NCI-H2196 treated with DMSO at 0.1 percent for 48 hours (cell line): ENCODE data around the gene MATN1.
"Not testable (repeated sequence)": the region's sequence is repeated elsewhere in the genome, so short reads cannot be mapped to it uniquely, and the experiment has no call there.

Experiments
- DNase-seq: peaks from one replicate; lab custom pipeline; 2025; ENCODE audit not compliant: unreplicated experiment; lab: John Stamatoyannopoulos, UW

The MATN1 gene

DNA sequence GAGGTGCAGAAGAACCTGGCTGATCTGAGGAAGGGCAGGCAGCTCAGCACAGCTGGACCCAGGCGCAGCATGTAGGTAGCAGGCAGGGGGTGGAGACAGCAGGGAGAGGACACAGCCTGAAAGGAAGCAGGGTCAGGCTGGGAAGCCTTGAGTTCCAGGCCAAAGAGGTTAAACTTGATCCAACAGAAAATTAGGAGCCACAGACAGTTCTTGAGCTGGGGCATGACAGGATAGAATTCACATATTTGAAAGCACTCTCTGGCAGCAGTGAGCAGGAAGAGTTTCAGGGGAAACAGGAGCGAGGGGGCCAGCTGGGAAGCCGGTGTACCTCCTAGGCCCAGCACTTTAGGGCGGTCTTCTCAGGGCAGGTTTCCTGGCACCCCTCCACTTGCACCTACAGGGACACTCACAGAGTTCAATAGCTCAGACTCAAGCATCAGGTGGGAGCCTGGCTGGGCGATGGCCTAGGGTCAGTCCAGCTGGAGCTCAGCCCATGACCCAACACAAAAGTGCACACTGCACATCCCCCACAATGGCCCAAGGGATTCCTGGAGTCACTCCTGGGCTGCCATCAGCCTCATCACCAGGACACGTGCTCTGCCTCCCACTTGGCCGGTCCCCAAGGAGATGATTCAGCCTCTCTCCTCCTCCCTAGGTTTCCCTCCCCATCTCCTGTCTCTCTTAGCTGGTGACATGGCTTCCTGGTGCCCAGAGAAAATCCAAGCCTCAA lies 22.7 kb downstream of the MATN1 start:
- DNase-seq = no peak

DNA sequence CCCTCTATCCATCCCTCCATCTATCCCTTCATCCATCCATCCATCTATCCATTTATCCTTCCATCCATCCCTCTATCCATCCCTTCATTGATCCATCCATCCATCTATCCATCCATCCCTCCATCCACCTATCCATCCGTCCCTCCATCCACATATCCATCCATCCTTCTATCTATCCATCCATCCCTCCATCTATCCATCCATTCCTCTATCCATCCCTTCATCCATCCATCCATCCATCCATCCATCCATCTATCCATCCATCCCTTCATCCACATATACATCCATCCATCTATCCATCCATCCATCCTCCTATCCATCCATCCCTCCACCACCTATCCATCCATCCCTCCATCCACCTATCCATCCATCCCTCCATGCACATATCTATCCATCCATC lies 23.6 kb downstream of the MATN1 start:
- no peak for DNase-seq

DNA sequence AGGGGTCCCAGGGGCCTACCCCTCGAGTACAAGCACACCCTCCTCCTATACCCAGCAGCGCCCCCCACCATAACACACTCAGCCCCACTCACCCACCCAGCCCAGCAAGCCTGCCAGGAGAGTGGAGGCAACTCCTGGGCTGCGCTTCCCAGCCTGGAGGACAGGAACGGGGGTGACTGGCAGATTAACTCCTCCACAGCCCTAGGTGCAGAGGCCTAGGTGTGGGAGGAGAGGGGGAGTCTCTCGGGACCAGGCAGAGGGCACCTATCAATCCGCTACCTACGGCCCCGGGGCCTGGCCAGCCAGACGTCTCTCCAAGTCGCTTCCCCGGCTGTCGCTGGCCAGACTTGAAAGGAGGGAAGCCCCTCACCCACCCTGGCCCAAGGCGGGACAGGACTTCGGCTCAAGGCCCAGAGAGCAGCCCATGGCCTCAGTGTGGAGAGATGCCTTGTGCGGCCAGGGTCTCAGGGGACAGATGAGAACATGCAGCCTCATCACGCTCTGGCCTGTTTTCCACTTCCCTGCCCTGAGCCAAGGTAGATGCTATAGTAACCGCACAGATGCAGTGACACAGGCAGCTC lies 24.9 kb downstream of the MATN1 start:
- DNase-seq = no peak

GRCh38 chr1:30697571-30698376 lies 25.6 kb downstream of the MATN1 start:
- no peak for DNase-seq

- DNase-seq = no peak
Observed at GRCh38 chr1:30696831-30697230, 26.6 kb downstream of the MATN1 start.

DNA sequence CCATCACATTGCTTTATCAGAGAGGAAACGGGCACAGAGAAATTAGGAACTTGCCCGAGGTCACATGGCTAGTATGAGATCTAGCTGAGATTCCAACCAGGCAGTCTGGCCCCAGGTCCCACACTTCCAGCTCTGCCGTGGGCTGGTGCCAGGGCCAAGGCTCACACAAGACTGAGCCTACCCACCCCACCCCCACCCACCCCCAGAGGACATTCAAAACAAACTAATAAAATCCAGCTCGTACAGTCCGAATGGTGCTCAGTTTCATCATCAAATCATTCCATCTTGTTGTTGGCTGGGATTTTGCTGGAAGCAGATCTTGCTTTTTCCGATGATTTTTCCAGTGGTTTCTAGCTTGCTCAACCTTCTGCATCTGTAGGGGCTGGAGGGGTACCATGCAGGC lies 27.9 kb downstream of the MATN1 start:
- DNase-seq = no peak

DNA sequence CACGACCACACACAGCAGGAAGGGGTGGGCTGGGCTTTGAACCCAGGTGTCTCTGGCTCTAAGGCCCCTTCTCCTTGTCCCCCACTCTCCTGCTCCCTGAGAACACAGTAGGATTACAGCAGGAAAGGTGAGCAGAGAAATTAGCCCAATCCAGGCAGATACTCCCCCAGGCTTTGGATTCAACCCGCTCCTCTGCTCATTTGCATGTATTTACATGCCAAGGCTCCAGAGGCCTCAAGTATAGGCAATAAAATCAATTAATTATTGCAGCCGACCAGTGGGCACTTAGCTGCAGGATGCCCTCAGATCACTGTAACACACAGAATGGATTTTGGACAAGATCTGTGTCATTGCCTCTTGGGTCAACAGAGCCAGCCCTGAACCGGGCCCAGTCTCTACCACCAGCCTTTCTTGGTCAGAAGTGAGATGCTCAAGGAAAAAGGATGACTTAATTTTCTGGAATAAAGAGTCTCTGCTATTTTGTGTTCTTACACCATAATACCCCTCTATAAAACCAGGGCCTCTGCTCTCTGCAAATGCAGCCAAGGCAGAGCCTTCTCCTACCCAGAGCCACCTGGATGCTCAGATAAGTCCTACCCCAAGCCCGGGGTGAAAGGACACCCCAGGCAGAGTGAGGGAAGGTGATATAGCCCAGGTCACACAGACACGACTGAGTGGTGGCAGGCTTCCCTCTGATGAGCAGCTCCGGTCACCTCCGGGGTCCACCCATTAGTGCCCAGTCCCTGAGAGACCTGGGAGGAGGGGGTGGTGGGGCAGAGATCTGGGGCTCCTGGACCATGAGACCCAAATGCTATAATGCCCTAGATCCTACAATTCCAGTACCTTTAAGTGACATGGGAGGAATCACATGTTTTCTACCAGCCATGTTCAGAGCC lies 28.9 kb downstream of the MATN1 start:
- DNase-seq = no peak

DNA sequence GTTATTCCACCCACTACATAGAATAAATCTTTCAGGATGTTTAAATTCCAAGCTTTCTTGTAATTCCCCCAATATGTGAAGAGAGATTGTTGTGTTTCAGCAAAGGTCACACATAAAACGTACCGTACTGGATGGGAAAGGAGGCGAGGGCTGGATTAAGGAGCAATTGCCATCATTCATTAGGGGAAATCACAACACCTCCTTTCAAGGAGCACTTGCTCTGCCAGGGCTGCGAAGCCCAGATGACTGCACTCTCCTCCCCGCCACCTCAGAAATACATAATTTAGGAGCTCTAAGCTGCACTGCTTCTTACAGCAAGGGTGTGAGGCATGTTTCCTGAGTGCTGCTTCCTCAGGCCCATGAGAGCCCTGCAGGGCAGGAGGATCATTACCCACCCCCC lies 29.6 kb downstream of the MATN1 start:
- no peak for DNase-seq

GRCh38 chr1:30693366-30693765 lies 30.0 kb downstream of the MATN1 start:
- no peak for DNase-seq

- no peak for DNase-seq
Observed at GRCh38 chr1:30692948-30693301, 30.5 kb downstream of the MATN1 start.

DNA sequence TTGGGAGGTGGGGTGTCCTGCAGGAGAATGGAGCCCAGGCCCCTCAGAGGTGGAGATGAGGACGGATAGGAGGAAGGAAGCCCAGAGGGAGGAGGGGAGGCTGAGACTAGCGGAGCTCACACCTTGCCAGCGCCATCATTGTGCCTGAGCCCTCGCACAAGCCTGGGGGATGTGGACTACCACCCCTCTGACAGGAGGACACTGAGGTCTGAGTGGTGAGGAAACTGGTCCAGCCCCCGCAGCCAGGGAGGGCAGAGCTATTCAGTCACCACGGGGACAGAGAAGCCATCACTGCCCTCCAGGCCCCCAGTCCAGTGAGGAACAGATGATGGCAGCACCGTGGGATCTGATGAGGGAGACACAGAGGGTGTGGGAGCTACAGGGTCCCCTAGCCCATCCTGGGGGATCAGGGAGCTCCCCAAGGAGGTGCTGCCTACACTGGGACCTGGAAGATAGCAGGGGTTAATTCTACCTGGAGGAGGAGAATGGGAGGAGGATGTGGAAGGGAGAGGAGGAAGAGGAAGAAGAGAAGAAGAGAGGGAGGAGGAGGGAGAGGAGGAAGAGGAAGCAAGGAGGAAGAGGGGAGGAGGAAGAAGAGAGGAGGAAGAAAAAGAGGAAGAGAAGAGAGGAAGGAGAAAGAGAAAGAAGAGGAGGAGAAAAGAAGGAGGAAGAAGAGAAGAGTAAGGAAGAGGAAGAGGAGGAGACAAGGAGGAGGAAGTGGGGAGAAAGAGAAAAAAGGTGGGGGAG lies 31.0 kb downstream of the MATN1 start:
- DNase-seq = no peak

- DNase-seq = no peak
Observed at GRCh38 chr1:30691480-30691879, 31.9 kb downstream of the MATN1 start.

GRCh38 chr1:30689901-30690645 lies 33.3 kb downstream of the MATN1 start:
- no peak for DNase-seq

- no peak for DNase-seq
Observed at GRCh38 chr1:30688920-30689794, 34.2 kb downstream of the MATN1 start.

GRCh38 chr1:30688516-30688915 lies 34.9 kb downstream of the MATN1 start:
- not testable (repeated sequence) for DNase-seq

DNA sequence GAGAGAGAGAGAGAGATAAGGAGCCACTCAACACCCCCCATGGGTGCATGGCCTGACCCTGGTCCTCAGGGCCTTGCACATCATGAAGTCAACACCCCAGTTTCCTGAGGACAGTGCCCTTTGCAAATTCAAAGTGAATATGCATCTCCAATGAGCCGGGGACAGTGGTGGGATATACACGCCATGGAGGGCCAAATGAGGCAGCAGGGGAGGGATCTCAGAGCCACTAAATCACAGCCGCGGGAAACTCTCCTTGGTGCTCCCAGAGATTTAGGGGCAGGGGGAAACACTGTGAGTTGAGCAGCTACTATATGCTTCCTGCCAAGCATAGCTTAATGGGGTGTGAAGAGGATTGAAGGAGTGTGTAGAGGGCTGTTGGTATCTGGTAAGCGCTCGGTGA lies 35.5 kb downstream of the MATN1 start:
- DNase-seq = no peak

- no peak for DNase-seq
Observed at GRCh38 chr1:30686236-30686935, 37.0 kb downstream of the MATN1 start.

- DNase-seq = no peak
Observed at GRCh38 chr1:30685796-30686165, 37.6 kb downstream of the MATN1 start.
